GM21515 (cell line): ENCODE results near the gene CTTN.

Experiments
- ATAC-seq: cut with Tn5 transposase; IDR thresholded peaks from one replicate; pipeline ENCODE4 v1.9.1; 2021; ENCODE audit not compliant: unreplicated experiment

The CTTN gene

DNA sequence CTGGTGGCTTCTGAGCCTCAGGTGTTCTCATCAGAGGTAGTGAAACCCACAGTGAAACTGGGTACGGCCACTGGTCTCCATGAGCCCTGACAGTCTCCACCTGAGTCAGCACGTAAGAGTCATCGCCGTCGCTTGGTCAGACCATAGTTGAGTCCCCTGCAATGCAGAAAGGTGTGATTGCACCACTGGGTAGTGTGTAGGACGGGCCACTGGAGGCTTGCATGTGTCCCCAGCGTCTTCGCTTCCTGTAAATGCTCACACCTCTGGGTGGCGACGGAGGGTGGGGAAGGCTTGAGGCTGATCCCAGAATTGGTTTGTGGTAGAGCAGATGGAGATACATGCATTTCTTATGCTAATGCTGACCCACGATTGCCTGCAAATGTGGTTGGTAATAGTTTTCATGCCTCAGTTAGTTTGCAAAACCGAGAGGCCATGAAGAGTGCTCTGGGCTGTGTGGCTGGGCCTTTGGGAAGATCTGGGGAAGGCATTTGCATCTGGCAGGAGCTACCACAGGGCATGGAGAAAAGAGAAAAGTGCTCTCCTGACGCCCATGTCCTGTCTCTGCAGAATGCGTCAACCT, 26.5 kb downstream of the CTTN start:
- ATAC-seq, result no peak

- no peak for ATAC-seq
Measured at GRCh38 chr11:70427436-70427835, 29.1 kb downstream of the CTTN start.

DNA sequence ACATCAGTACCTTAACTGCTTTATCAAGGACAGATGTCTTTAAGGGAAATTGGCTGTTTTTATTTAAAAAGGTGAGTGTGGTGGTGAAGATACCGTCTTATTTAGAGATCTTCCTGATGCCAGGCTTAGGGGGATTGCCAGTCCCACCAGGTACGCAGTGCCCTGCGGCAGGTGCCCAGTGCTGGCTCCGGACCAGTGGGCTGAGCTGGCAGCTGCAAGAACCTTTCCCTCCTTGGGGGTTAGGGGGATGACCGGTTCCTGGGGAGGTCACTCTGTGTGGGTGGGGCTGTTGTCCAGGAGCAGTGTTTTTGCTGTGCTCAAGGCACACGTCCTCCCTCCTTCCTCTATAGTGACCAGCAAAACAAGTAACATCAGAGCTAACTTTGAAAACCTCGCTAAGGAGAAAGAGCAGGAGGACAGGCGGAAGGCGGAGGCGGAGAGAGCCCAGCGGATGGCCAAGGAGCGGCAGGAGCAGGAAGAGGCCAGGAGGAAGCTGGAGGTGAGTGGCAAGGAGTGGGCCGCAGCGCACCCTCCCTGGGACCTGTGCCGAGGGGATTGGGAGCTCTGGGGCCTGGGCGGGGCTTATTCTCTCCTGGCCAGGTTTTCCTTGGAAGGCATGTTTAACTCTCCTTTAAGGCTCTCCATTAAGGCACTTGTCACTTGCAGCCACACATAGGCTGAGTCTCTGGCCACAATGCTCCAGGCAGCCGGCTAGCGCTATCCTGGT, 30.5 kb downstream of the CTTN start:
- no peak for ATAC-seq

- no peak for ATAC-seq
Measured at GRCh38 chr11:70429428-70429705, 31.0 kb downstream of the CTTN start.

DNA sequence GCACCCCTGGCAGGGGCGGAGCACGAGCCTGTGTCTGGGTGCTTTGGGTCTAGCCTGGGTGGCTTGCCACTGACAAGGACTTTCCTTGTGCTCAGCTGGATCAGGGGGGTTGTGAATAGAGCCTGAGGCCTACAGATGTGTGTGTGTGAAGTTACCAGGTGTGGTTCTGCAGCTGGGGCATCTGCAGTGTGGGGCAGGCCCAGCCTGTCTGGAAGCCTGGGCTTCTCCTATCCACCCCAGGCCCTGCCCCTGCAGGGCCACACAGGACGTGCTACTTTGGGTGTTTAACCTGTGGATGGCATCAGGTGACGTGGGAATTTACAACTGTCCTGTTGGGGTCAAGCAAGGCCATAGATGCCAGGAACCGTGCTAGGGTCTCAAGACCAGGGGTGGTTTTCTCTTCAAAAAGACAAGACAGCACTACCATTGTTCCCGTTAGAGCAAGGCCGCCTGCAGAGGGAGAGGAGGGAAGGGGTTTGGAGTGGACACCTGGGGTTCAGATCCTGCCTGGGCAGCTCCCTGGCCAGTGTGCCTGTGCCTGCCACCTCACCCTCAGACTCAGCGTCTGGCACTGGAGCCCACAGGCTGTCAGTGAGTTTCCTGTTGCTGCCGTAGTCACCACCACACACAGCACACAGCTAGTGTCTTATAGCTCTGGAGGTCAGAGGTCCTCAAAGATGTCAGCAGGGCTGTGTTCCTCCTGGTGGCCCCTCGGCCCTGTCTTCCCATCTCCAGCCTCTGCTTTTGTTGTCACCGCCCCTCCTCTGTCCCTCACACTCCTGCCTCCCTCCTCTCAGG, 31.6 kb downstream of the CTTN start:
- no peak for ATAC-seq

DNA sequence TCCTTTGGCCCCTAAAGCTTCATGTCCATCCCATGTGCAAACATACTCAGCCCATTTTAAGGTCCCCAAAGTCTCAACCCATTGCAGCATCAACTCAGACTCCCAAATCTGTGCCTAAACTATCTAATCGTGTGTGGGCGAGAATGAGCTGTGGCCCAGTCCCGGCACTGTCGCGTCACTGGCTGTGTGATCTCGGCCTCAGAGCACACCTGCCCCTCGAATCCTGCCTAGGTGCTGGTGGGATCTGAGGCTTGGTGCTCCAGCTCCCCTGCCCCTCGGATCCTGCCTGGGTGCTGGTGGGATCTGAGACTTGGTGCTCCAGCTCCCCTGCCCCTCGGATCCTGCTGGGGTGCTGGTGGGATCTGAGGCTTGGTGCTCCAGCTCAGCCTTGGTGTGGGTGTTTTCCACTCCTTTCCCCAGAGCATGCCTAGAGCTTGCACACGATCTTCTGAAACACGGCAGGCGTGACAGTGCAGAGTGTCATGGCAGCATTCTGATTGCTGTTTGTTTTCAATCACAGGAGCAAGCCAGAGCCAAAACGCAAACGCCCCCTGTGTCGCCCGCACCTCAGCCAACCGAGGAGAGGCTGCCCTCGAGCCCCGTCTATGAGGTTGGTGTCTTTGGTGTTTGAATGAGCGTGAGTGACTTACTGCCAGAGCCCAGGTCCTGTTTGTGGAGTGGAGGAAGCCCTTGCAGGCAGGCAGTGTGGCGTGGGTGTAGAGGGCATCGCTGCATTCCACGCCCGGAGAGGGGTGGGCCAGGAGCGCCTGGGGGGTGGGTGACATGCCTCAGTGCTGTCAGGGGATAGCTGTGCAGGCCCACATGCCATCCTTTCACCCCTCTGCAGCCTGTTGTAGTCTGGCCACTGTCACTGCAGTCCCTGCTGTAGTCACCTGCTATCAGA, 32.6 kb downstream of the CTTN start:
- no peak for ATAC-seq

- ATAC-seq, result no peak
Measured at GRCh38 chr11:70431611-70432010, 33.3 kb downstream of the CTTN start.

- no peak for ATAC-seq
Measured at GRCh38 chr11:70432065-70432464, 33.7 kb downstream of the CTTN start.

DNA sequence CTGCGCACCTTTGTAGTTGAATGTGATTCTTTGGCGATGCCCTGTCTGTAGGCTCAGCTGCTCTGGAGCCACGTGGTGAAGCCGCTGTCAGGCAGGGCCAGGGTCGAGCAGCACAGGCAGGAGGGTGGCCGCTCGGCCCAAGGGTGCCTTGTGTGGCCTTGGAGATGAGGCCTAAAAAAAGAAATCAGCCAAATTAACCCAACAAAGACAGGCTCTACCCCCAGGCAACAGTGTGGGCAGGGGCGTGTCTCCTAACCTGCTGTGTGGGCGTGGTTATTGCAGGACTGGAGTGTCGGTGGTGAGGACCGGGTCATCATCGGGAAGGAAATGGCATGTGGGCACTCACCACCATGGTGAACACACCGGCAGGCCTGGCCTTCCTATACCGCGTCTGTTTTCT, 34.3 kb downstream of the CTTN start:
- ATAC-seq, result no peak

- ATAC-seq, result no peak
Measured at GRCh38 chr11:70433038-70433437, 34.7 kb downstream of the CTTN start.

GRCh38 chr11:70433526-70433925, 35.2 kb downstream of the CTTN start:
- ATAC-seq, result no peak

- ATAC-seq, result no peak
Measured at GRCh38 chr11:70433966-70434812, 35.9 kb downstream of the CTTN start.

DNA sequence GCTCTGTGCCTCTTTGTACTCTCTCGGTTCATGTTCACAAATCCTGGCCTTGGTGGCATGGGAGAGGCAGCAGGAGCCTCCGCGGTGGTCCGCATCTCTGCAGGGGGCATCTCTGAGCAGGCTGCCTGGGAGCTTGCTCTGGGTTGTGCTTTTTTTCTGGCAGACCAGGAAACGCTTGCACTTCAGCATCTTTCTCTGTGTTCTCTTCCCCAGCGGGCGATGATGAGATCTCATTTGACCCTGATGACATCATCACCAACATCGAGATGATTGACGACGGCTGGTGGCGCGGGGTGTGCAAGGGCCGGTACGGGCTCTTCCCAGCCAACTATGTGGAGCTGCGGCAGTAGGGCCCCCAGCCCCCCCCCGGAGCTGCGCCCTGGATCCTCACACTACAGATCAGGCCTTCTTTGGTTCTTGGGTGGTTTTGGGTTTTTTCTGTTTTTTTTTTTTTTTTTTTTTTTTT, 36.5 kb downstream of the CTTN start:
- no peak for ATAC-seq

- no peak for ATAC-seq
Measured at GRCh38 chr11:70435361-70435760, 37.0 kb downstream of the CTTN start.

DNA sequence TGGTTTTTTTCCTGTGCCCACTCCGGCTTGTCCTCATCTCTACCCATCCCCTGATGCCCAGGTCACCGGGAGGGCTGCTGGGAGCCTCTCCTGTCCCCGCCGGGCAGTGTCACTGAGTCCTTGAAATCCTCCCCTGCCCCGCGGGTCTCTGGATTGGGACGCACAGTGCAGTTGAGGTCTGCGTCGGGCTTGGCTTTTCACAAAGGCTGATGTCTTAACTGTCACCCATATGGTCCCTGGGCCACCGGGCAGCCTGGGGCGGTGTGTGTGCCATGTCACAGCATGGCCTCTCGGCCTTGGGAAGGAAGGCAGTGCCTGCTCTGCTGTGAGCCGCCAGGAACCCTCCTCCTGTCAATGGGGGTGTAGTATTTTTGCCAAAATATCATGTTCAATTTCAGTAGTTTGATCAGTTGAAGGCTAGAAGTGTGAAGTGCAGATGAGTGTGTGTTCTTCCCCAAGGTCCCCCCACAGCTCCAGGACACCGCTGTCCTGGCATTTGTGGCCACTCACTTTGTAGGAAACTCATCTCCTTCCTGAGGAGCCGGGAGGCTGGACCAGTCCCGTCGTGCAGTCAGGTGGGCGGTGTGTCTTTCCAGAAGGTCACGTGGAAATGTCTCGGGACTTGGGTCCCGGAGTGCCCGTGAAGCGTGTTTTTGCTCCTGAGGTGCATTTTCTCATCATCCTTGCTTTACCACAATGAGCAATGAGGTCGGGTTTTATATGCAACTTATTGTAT, 37.6 kb downstream of the CTTN start:
- no peak for ATAC-seq

DNA sequence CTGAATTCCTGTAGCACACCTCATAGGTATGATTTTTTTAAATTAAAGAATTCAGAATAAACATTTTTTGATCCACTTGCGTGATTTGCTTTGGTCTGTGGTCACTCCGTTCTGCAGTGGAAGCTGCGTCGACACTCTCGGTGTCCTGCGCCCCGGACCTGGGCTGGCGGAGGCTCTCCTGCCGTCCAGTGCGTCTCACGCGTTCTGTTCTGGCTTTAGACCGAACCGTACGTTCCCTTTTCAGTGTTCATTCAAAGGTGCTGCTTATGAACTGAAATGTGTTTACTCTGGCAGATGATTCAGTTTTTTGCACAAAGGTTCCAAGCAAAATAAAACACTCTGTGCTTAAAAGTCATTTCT, 38.2 kb downstream of the CTTN start:
- no peak for ATAC-seq

GRCh38 chr11:70437111-70437784, 38.9 kb downstream of the CTTN start:
- no peak for ATAC-seq

- ATAC-seq, result no peak
Measured at GRCh38 chr11:70440206-70440605, 41.9 kb downstream of the CTTN start.

DNA sequence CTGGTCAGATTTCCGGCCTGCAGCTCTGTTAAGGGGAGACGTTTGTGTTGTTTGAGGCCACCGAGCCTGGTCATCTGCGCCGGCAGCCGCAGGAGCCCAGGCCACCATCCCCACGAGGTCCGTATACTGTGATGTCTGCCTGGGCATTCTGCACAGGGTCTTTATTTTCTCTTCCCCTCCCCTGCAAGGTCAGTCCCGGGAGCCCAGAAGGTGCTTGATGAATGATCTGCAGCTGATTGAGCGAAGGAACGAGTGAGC, 45.4 kb downstream of the CTTN start:
- ATAC-seq, result no peak

GRCh38 chr11:70445091-70445490, 46.8 kb downstream of the CTTN start:
- no peak for ATAC-seq
